ENCODE data around the gene OR51M1. TPM values are rescaled to one million over a fixed set of nuclear protein-coding genes. Genes with fewer than 3 reads are reported as not detected.

OR51M1 gene
- total and polyA plus RNA-seq, 9 of the 15 experiments (the other 6 are each of a cell fraction or from before 2014, with no cell fraction given) = 0.01 to 0.18 (median 0.04) TPM; not detected in 6

DNA sequence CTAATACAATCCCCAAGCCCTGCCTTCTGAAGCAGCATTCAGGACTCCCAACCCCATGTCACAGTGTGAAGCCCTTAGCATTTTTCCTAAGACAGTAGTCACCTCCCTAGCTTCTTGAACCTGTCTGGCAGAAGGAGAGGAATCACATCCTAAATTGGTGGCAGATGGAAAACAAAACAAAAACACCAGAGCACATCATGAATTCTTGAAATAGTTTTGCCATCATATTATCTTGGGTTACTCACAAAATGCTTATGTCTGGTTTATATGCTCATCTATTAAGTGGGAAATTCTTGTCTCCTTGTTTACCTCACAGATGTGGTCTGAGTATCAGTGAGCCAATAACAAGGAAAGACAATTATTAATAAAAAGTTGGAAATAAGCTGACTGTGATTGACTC is 15.3 kb downstream of the OR51M1 start (continued):
- no peak for TF ChIP-seq ZNF592 (IDR thresholded peaks at IDR 0.05)
- TF ChIP-seq, protein P1, sequence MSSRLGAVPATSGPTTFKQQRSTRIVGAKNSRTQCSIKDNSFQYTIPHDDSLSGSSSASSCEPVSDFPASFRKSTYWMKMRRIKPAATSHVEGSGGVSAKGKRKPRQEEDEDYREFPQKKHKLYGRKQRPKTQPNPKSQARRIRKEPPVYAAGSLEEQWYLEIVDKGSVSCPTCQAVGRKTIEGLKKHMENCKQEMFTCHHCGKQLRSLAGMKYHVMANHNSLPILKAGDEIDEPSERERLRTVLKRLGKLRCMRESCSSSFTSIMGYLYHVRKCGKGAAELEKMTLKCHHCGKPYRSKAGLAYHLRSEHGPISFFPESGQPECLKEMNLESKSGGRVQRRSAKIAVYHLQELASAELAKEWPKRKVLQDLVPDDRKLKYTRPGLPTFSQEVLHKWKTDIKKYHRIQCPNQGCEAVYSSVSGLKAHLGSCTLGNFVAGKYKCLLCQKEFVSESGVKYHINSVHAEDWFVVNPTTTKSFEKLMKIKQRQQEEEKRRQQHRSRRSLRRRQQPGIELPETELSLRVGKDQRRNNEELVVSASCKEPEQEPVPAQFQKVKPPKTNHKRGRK (tag; IDR thresholded peaks at IDR 0.05) = no peak

- no peak overlapping the region for H3K27ac ChIP-seq (ENCODE audit: extremely low read depth, low read depth, low read length)
- 0 out of 2 replicates have a peak, but pooled peaks cover 5% of the 10 kb centered on the region for H4K20me1 ChIP-seq (replicated peaks; ENCODE audit: control insufficient read depth, insufficient read depth, low read length)
- ChIA-PET POLR2A (no interaction called here), CTCF (ENCODE audit: low intra/inter-chr PET ratio) (no interaction called here)
- H3K4me3 ChIP-seq = no peak overlapping the region
- ATAC-seq (no peak), FAIRE-seq (no peak), DNase-seq (ENCODE audit: extremely low read depth in 1 of 4, low spot score in 3 of 4) (no peak)
- peaks cover 76% of the 10 kb centered on the region for H3K79me2 ChIP-seq (ENCODE audit: control insufficient read depth, insufficient read depth, low read length)
- H3K27me3 ChIP-seq (ENCODE audit: control insufficient read depth in 2 of 2, insufficient read depth in 2 of 2, low read length in 2 of 2) = no peaks in the 10 kb centered on the region
- no peak overlapping the region for H3K4me2 ChIP-seq (ENCODE audit: insufficient read depth, low read length)
- in situ Hi-C loops (cut with MboI) (no loop called here), intact Hi-C loops (cut with micrococcal nuclease) (no loop called here)
- H2AFZ ChIP-seq (ENCODE audit: low read depth, low read length) = no peak overlapping the region
- no peaks in the 10 kb centered on the region for H3K4me1 ChIP-seq (replicated peaks in 1 of 2; ENCODE audit: control insufficient read depth in 2 of 2, insufficient read depth in 2 of 2, low read length in 2 of 2)
- H3K9ac ChIP-seq (ENCODE audit: insufficient read depth in 1 of 2, low read depth in 2 of 2, low read length in 2 of 2) = no peak overlapping the region
- peaks cover 5% of the 10 kb centered on the region for H3K9me1 ChIP-seq (ENCODE audit: control insufficient read depth, insufficient read depth, low read length)
- no TSS peak for BruUV-seq (replicated peaks)
- H3K9me3 ChIP-seq (replicated peaks; ENCODE audit: control insufficient read depth, insufficient read depth, low read depth, low read length) = no peaks in the 10 kb centered on the region
- H3K36me3 ChIP-seq (ENCODE audit: control insufficient read depth, insufficient read depth, low read length) = peaks cover 86% of the 10 kb centered on the region
- no peak for TF ChIP-seq STAT5B (CRISPR knock-in tag; IDR thresholded peaks at IDR 0.05)
- TF ChIP-seq ELF1 (tag; IDR thresholded peaks at IDR 0.05) = no peak
- TF ChIP-seq, protein P2, sequence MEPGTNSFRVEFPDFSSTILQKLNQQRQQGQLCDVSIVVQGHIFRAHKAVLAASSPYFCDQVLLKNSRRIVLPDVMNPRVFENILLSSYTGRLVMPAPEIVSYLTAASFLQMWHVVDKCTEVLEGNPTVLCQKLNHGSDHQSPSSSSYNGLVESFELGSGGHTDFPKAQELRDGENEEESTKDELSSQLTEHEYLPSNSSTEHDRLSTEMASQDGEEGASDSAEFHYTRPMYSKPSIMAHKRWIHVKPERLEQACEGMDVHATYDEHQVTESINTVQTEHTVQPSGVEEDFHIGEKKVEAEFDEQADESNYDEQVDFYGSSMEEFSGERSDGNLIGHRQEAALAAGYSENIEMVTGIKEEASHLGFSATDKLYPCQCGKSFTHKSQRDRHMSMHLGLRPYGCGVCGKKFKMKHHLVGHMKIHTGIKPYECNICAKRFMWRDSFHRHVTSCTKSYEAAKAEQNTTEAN (CRISPR knock-in tag; IDR thresholded peaks at IDR 0.05) = no peak
- TF ChIP-seq RBM34 (IDR thresholded peaks at IDR 0.05; ENCODE audit: borderline replicate concordance, insufficient read depth, low read length) = no peak
- TF ChIP-seq SMAD2 (IDR thresholded peaks at IDR 0.05; ENCODE audit: low read depth, low read length) = no peak
- TF ChIP-seq C11orf30 (IDR thresholded peaks at IDR 0.05; ENCODE audit: low read depth) = peak; percentile 48
- no peak for TF ChIP-seq HMG20A (CRISPR knock-in tag; conservative IDR thresholded peaks at IDR 0.05)
- TF ChIP-seq E2F1 (CRISPR knock-in tag; IDR thresholded peaks at IDR 0.05) = no peak
- no peak for TF ChIP-seq WHSC1 (IDR thresholded peaks at IDR 0.05; ENCODE audit: low read length)
- no peak for TF ChIP-seq STAG1 (CRISPR knock-in tag; IDR thresholded peaks at IDR 0.05; ENCODE audit: borderline replicate concordance)
- no peak for TF ChIP-seq PTRF (tag; IDR thresholded peaks at IDR 0.05)
- no peak for TF ChIP-seq ESRRA (IDR thresholded peaks at IDR 0.05; ENCODE audit: borderline replicate concordance, low read depth)
Observed at GRCh38 chr11:5405173-5405572, 21.6 kb downstream of the OR51M1 start.

Measured in K562 (cell line).